Measurements from ENCODE around the gene MAGEA3. TPM values are rescaled to one million over a fixed set of nuclear protein-coding genes. Genes with fewer than 3 reads are reported as not detected.
"Not testable (repeated sequence)": the region's sequence is repeated elsewhere in the genome, so short reads cannot be mapped to it uniquely, and the experiment has no call there.

The MAGEA3 gene, protein sequence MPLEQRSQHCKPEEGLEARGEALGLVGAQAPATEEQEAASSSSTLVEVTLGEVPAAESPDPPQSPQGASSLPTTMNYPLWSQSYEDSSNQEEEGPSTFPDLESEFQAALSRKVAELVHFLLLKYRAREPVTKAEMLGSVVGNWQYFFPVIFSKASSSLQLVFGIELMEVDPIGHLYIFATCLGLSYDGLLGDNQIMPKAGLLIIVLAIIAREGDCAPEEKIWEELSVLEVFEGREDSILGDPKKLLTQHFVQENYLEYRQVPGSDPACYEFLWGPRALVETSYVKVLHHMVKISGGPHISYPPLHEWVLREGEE
- not detected for total RNA-seq

DNA sequence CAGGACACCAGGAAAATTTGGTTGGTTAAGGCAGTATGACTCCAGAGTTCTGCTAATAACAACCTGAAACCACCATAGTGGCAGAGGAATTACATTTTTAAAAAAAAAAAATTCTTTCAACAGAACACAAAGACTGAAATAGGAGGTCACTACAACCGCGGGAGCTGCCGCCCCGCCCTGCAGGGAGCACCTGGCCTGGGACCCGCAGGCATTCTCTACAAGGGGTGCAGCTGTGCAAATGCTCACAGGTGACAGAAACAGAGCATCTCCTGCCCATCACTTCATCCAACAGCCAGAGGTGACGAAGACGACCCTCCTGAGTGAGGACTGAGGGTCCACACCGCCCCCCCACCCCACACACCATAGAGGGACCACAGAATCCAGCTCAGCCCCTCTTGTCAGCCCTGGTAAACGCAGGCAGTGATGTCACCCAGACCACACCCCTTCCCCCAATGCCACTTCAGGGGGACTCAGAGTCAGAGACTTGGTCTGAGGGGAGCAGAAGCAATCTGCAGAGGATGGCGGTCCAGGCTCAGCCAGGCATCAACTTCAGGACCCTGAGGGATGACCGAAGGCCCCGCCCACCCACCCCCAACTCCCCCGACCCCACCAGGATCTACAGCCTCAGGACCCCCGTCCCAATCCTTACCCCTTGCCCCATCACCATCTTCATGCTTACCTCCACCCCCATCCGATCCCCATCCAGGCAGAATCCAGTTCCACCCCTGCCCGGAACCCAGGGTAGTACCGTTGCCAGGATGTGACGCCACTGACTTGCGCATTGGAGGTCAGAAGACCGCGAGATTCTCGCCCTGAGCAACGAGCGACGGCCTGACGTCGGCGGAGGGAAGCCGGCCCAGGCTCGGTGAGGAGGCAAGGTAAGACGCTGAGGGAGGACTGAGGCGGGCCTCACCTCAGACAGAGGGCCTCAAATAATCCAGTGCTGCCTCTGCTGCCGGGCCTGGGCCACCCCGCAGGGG lies at the start of gene MAGEA3:
MAGEA3 (plus strand) TSS at position 843 of the 980 bp plus-strand sequence. CDS start 2,039 bp downstream, outside the sequence.
- not testable (repeated sequence) for ATAC-seq; DNase-seq (ENCODE audit: low spot score)

DNA sequence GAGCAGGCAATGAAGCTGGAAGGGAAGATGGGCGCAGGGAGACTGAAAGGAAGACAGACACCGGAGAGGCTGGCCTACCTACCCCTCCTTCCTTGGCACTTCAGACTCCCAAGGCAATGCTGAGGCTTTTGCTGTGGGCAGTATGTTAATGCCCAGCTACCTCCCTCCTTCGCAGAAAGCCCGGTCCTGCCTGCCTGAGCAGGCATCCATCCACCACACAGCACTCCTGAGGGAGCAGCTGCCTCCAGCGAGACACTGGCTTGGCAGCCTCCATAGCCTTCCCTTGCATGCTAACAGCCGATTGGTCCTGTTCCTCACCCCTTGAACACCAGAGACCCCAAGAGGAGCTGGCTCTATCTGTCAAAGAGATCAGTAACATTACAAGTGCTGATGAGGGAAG lies 46.5 kb upstream of the MAGEA3 start:
- DNase-seq (ENCODE audit: low spot score) = no peak
- no peak for ATAC-seq

DNA sequence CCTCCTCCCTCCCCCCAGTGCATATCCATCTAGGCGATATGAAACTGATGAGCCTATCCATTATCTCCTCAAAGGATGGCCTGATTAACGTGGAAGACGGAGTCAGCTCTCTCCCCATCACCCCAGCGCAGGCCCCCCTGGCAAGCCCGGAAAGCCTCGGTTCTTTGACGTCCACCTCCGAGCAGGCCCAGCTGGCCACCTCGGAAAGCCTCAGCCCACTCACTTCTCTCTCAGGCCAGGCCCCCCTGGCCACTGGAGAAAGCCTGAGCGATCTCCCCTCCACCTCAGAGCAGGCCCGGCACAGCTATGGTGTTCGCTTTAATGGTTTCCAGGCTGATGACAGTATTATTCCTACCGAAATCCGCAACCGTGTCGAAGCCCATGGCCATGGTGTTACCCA lies 46.1 kb upstream of the MAGEA3 start:
- ATAC-seq (no peak), DNase-seq (ENCODE audit: low spot score) (no peak)

DNA sequence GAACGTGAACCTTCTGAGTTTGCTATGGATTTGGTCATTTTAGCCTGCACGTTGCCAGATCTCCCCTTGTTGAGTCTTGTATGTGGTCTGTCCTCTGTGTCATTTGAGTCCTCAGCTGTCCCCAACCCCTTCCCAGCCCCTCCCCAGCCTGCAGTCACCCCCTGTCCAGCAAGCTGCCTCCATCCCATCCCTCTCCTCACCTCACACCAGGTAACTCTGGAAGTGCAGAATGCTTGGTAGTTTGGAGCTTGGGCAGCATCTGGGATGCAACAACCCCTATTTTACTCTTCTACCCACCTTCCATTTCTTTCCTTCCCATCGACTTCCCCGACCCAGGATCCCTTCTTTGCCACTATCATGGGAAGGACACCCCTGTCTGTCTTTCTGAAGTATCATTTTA lies 42.5 kb upstream of the MAGEA3 start:
- no peak for DNase-seq (ENCODE audit: low spot score)
- ATAC-seq = no peak

DNA sequence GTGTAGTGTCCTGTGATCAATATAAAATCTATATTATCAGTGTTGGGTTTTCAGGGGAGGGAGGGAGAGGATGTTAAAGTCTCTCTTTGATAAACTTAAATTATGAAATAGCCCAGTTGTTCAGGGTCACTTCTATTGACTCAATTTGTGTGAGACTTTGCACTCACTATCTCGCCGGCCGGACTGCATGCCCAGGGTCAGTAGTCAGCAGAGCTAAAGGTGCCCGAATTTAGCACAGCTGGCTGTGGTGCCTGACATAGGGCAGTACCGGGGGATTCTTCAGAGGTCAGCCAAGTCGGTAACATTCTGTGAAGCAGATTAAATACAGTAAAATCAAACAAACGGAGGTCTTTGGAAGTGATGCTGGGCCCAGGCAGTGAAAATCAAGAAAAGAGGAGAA lies 41.7 kb upstream of the MAGEA3 start:
- ATAC-seq (peak; percentile 98), DNase-seq (ENCODE audit: low spot score) (peak; percentile 71)

DNA sequence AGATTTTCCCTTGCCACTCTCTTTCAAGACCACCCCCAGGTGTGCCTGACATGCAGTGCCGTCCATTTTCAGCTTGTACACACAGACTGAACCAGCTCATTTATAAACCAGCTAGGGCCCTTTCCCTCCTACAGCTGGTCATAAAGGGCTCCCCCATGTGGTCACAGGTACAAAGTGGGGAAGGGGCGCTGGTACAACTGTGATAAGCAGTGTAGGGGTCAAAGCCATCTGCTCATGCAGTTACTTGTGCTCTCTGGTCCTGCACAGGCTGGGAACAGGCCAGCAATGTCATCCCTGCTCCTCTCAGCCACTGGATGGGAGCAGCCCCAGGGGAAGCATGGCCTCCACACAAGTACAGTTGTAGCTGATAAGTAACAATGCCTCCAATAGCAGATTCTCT lies 40.3 kb upstream of the MAGEA3 start:
- ATAC-seq (no peak), DNase-seq (ENCODE audit: low spot score) (no peak)

DNA sequence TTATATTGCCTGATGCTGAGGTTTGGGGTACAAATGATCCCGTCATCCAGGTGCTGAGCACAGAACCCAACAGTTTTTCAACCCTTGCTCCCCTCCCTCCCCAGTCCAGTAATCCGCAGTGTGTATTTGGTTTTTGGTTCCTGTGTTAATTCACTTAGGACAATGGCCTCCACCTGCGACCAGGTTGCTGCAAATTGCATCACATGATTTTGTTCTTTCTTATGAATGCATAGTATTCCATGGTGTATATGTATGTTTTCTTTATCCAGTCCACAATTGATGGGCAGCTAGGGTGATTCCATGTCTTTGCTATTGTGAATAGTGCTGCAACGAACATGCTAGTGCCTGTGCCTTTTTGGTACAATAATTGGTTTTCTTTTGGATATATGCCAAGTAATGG lies 35.5 kb upstream of the MAGEA3 start:
- DNase-seq (ENCODE audit: low spot score) (no peak), ATAC-seq (no peak)

DNA sequence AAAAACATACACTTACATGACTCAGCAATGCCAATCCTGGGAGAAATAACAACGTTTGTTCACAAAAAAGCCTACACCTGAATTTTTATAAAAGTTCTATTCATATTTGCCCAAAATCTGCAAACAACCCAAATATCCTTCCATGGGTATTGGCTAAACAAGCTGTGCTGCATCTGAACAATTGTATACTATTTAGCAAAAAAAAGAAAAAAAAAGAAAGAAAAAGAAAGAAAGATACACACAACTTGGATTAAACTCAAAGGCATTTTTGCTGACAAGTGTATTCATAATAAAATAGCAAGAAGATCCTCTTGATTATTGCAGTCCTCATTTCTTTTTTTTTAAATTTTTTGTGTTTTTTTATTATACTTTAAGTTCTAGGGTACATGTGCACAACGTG lies 24.5 kb upstream of the MAGEA3 start:
- no peak for DNase-seq (ENCODE audit: low spot score)
- no peak for ATAC-seq

DNA sequence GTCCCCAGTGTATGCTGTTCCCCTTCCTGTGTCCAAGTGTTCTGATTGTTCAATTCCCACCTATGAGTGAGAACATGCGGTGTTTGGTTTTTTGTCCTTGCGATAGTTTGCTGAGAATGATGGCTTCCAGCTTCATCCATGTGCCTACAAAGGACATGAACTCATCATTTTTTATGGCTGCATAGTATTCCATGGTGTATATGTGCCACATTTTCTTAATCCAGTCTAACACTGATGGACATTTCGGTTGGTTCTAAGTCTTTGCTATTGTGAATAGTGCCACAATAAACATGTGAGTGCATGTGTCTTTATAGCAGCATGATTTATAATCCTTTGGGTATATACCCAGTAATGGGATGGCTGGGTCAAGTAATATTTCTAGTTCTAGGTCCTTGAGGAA lies 23.9 kb upstream of the MAGEA3 start:
- not testable (repeated sequence) for ATAC-seq; DNase-seq (ENCODE audit: low spot score)

DNA sequence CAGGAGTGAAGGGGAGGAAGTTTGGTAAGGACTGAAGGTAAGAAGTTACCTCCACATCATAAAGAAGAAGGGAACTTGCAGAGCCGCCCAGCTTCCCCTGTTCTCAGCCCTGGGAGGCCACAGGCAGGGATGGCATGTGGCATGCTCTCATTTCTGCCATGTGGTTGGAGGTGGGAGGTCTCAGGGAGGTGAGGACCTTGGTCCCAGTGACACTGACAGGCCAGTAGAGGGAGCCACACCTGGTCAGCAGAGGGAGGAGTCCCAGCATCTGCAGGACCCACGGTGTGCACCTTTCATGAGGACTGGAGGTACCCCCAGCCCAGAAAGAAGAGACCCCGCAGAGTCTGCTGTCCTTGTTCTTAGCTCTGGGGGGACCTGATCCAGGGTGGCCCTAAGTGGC lies 17.6 kb upstream of the MAGEA3 start:
- peak; percentile 86 for ATAC-seq
- not testable (repeated sequence) for DNase-seq (ENCODE audit: low spot score)

DNA sequence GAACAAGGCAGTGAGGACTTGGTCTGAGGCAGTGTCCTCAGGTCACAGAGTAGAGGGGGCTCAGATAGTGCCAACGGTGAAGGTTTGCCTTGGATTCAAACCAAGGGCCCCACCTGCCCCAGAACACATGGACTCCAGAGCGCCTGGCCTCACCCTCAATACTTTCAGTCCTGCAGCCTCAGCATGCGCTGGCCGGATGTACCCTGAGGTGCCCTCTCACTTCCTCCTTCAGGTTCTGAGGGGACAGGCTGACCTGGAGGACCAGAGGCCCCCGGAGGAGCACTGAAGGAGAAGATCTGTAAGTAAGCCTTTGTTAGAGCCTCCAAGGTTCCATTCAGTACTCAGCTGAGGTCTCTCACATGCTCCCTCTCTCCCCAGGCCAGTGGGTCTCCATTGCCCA lies 1.8 kb downstream of the MAGEA3 start:
- DNase-seq (ENCODE audit: low spot score); ATAC-seq: not testable (repeated sequence)

DNA sequence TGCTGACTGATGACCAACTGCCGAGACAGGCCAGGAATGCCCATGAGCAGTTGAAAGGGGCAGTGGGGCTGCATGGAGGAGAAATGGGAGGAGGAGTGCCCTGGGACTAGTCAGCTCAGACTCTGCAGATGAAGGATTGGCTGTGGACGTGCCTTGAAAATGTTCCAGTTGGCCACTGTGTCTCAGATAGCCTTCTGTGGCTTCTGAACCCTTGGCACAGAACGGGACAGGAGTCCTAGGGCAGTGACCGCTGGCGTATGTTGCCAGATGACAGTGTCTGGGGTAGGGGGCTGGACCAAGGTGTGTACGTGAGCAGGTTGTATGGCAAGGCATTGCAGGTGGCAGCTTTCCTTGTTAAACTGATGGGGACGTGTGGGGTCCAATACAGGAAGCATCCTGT lies 7.9 kb downstream of the MAGEA3 start:
- DNase-seq (ENCODE audit: low spot score) = not testable (repeated sequence)
- ATAC-seq = peak; percentile 99

DNA sequence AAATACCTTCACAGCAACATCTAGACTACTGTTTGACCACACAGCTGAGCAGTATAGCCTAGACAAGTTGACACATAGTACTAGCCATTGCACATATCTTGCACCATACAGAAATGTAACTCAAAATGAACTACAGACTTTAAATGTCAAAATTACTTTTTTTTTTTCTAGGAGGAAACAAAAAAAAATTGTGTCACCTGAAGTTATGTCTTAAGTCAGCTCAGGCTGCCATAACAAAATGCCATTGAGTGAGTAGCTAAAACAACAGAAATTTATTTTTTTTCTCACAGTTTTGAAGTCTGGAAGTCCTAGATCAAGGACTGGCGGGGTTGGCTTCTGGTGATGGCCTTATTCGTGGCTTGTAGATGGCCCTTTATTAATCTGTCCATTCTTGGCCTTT lies 10.6 kb downstream of the MAGEA3 start, which contains the start of gene CSAG2:
CSAG2 (minus strand) TSS at position 101 of the 400 bp plus-strand sequence. CDS start 161 bp downstream, outside the sequence.
- DNase-seq (ENCODE audit: low spot score); ATAC-seq: not testable (repeated sequence)

DNA sequence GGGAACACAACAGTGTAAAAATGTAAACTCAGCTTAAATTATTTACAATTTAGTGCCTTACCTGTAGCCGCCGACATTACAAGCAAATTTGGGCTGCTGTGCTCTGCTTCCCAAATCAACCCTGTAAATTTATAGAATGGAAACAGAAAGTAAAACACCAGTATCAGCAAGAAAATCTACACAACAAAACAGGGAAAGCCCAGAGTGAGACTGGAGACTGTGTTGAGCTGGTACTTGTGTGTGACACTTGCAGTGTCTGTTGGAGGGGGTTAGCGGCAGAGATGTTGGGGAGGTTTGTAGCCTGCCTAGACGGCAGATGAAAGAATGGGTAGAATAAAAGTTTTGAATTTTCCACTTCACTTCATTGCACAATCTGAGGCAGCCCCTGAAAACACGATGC lies 14.6 kb downstream of the MAGEA3 start:
- DNase-seq (ENCODE audit: low spot score) = not testable (repeated sequence)

DNA sequence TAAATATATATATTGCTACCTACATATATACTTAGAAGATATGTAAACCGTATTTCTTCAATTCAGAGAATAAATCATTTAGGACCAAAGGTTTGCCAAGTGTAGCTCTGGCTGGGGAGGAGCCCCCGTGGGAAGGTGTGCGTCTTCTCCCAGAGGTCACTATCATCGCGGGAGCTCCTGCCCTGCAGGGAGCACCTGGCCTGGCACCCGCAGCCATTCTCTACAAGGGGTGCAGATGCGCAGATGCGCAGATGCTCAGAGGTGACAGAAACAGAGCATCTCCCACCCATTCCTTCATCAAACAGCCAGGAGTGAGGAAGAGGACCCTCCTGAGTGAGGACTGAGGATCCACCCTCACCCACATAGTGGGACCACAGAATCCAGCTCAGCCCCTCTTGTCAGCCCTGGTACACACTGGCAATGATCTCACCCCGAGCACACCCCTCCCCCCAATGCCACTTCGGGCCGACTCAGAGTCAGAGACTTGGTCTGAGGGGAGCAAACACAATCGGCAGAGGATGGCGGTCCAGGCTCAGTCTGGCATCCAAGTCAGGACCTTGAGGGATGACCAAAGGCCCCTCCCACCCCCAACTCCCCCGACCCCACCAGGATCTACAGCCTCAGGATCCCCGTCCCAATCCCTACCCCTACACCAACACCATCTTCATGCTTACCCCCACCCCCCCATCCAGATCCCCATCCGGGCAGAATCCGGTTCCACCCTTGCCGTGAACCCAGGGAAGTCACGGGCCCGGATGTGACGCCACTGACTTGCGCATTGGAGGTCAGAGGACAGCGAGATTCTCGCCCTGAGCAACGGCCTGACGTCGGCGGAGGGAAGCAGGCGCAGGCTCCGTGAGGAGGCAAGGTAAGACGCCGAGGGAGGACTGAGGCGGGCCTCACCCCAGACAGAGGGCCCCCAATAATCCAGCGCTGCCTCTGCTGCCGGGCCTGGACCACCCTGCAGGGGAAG lies 15.5 kb downstream of the MAGEA3 start, which contains the start of gene MAGEA2B:
MAGEA2B (plus strand) TSS at position 814 of the 973 bp plus-strand sequence. CDS start 2,479 bp downstream, outside the sequence.
- not testable (repeated sequence) for DNase-seq (ENCODE audit: low spot score)

More for the DNA sequence above, 14.6 kb downstream of the MAGEA3 start:
- ATAC-seq = not testable (repeated sequence)

DNA sequence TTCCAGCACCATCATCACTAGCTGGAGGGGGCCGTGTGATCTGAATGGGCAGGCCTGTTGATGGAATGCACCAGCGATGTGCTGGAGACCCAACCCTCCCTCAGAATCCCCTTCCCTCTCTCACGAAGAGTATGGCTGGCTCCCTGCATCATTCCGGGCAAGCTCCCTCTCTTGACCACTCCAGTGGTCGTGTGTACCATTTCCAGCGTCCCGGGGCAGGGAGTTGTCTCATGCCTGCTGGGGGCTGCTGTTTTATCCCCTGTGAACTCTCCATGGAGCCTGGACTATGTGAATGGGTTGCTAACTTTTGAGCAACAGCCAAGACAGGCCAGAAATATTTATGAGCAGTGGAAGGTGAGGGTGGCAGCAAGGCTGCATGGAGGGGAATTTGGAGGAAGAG lies 26.8 kb downstream of the MAGEA3 start:
- ATAC-seq (no peak), DNase-seq (ENCODE audit: low spot score) (no peak)

More for the DNA sequence above, 15.5 kb downstream of the MAGEA3 start, which contains the start of gene MAGEA2B:
- ATAC-seq = not testable (repeated sequence)

DNA sequence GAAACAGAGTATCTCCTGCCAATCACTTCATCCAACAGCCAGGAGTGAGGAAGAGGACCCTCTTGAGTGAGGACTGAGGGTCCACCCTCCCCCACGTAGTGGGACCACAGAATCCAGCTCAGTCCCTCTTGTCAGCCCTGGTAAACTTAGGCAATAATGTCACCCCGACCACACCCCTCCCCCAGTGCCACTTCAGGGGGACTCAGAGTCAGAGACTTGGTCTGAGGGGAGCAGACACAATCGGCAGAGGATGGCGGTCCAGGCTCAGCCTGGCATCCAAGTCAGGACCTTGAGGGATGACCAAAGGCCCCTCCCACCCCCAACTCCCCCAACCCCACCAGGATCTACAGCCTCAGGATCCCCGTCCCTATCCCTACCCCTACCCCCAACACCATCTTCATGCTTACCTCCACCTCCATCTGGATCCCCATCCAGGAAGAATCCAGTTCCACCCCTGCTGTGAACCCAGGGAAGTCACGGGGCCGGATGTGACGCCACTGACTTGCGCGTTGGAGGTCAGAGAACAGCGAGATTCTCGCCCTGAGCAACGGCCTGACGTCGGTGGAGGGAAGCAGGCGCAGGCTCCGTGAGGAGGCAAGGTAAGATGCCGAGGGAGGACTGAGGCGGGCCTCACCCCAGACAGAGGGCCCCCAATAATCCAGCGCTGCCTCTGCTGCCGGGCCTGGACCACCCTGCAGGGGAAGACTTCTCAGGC lies 34.8 kb downstream of the MAGEA3 start, which contains the start of the genes CSAG1 and MAGEA12:
CSAG1 (minus strand) TSS at position 461 of the 715 bp plus-strand sequence. CDS start 1,261 bp downstream, outside the sequence.
MAGEA12 (plus strand) TSS at position 497 of the 715 bp plus-strand sequence. CDS start 2,405 bp downstream, outside the sequence.
- ATAC-seq (no peak), DNase-seq (ENCODE audit: low spot score) (no peak)

DNA sequence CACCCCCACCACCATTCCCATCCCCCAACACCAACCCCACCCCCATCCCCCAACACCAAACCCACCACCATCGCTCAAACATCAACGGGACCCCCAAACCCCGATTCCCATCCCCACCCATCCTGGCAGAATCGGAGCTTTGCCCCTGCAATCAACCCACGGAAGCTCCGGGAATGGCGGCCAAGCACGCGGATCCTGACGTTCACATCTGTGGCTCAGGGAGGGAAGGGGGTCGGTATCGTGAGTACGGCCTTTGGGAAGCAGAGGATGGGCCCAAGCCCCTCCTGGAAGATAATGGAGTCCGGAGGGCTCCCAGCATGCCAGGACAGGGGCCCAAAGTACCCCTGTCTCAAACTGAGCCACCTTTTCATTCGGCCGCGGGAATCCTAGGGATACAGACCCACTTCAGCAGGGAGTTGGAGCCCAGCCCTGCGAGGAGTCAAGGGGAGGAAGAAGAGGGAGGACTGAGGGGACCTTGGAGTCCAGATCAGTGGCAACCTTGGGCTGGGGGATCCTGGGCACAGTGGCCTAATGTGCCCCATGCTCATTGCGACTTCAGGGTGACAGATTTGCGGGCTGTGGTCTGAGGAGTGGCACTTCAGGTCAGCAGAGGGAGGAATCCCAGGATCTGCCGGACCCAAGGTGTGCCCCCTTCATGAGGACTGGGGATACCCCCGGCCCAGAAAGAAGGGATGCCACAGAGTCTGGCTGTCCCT lies 35.7 kb downstream of the MAGEA3 start:
- not testable (repeated sequence) for DNase-seq (ENCODE audit: low spot score)

More for the DNA sequence above, 35.7 kb downstream of the MAGEA3 start:
- ATAC-seq = not testable (repeated sequence)

All from left lobe of liver (tissue), 2 donors.